Naive B cell (primary cell): ENCODE results near the gene JPH4. TPM values are rescaled to one million over a fixed set of nuclear protein-coding genes. Genes with fewer than 3 reads are reported as not detected.

ENCODE experiments used
- ATAC-seq, 2 donors: fragments of 150-1000 bp; cut with Tn5 transposase; 2 replicates each; pipeline ENCODE4 v1.10.0; 2021; ENCODE audit warnings: low read depth in 2 of 2, mild to moderate bottlenecking in 2 of 2, moderate library complexity in 2 of 2
- DNase-seq: peaks from one replicate; pipeline ENCODE4 v3.0.0; 2022
- H3K27ac Mint-ChIP-seq, 6 donors: one replicate each; pipeline ENCODE4 v1.8.0; 2020 to 2022; ENCODE audit warnings: mild to moderate bottlenecking in 6 of 6, mixed read lengths in 6 of 6, moderate library complexity in 5 of 6, inconsistent platforms in 2 of 6
- H3K27me3 Mint-ChIP-seq, 3 donors: one replicate each; pipeline ENCODE4 v1.8.0; 2021 to 2022; ENCODE audit warnings: mixed read lengths in 3 of 3, mild to moderate bottlenecking in 1 of 3
- H3K36me3 Mint-ChIP-seq, 2 donors: one replicate each; pipeline ENCODE4 v1.8.0; 2020 to 2022; ENCODE audit warnings: mixed read lengths in 2 of 2, inconsistent platforms in 1 of 2, mild to moderate bottlenecking in 1 of 2
- H3K4me1 Mint-ChIP-seq, 3 donors: one replicate each; pipeline ENCODE4 v1.8.0; 2020 to 2022; ENCODE audit warnings: mixed read lengths in 3 of 3, inconsistent platforms in 1 of 3, mild to moderate bottlenecking in 1 of 3, moderate library complexity in 1 of 3
- H3K4me3 Mint-ChIP-seq, 8 donors: one replicate each; pipeline ENCODE4 v1.8.0; 2020 to 2022; ENCODE audit warnings: mild to moderate bottlenecking in 8 of 8, mixed read lengths in 8 of 8, moderate library complexity in 8 of 8, inconsistent platforms in 2 of 8
- H3K9me3 Mint-ChIP-seq, 7 donors: one replicate each; pipeline ENCODE4 v1.8.0; 2020 to 2022; ENCODE audit warnings: mixed read lengths in 7 of 7, mild to moderate bottlenecking in 5 of 7, inconsistent platforms in 2 of 7, moderate library complexity in 1 of 7
- polyA plus RNA-seq, 6 donors: library from polyadenylated mRNA; unstranded; fragments of 300-500 nt; fragmentation: Illumina TruSeq; gene quantifications; one replicate each; pipeline ENCODE4 v1.2.3, GENCODE V29; 2021; ENCODE audit warnings: low read depth in 6 of 6

The JPH4 gene
- polyA plus RNA-seq, 6 donors from 2014 or later = 0.09 to 1.3 (median 0.17) TPM; not detected in 3

GRCh38 chr14:23569443-23570151 lies 9.0 kb downstream of the JPH4 start:
- Mint-ChIP-seq H3K27ac (peak overlapping the region in 1 of 6 donors; percentile 79), H3K4me3 (peak overlapping the region in 3 of 8 donors; percentile 31 to 100 (median 100))
- no peak for DNase-seq

GRCh38 chr14:23568600-23569331 lies 9.8 kb downstream of the JPH4 start:
- ATAC-seq = no peak
- DNase-seq = no peak
- peak overlapping the region; percentile 56 to 100 (median 99) for H3K4me3 Mint-ChIP-seq
- H3K36me3 Mint-ChIP-seq = peaks cover 0 to 22% of the 10 kb centered on the region in 2 donors
- peaks cover 24 to 26% (median 26%) of the 10 kb centered on the region in 3 donors for H3K27me3 Mint-ChIP-seq
- H3K4me1 Mint-ChIP-seq = peaks cover 39 to 50% (median 41%) of the 10 kb centered on the region in 3 donors
- peak overlapping the region in 4 of 6 donors; percentile 62 to 90 (median 84) for H3K27ac Mint-ChIP-seq
- H3K9me3 Mint-ChIP-seq = no peaks in the 10 kb centered on the region

More at GRCh38 chr14:23569443-23570151, 9.0 kb downstream of the JPH4 start:
- Mint-ChIP-seq H3K36me3 (peaks cover 0 to 14% of the 10 kb centered on the region in 2 donors), H3K9me3 (no peaks in the 10 kb centered on the region), H3K27me3 (peaks cover 27 to 34% (median 33%) of the 10 kb centered on the region in 3 donors), H3K4me1 (peaks cover 33 to 46% (median 33%) of the 10 kb centered on the region in 3 donors)
- ATAC-seq = no peak

- peaks cover 42 to 50% (median 46%) of the 10 kb centered on the region in 3 donors for H3K4me1 Mint-ChIP-seq
- H3K27me3 Mint-ChIP-seq = peaks cover 19 to 20% (median 19%) of the 10 kb centered on the region in 3 donors
- H3K9me3 Mint-ChIP-seq = no peaks in the 10 kb centered on the region
- ATAC-seq (no peak), DNase-seq (no peak)
- peak overlapping the region; percentile 90 to 99 (median 98) for H3K27ac Mint-ChIP-seq
- H3K4me3 Mint-ChIP-seq = peak overlapping the region; percentile 94 to 100 (median 100)
- H3K36me3 Mint-ChIP-seq = peaks cover under 1 to 24% of the 10 kb centered on the region in 2 donors
These were observed 10.5 kb downstream of the JPH4 start for GRCh38 chr14:23568021-23568599.

GRCh38 chr14:23567186-23568020 lies 11.2 kb downstream of the JPH4 start, which contains the start of gene AP1G2:
TSS of gene AP1G2 (minus strand) at chr14:23567791. CDS start at chr14:23567314, 477 bp downstream.
- DNase-seq = peak; percentile 83
- no peaks in the 10 kb centered on the region for H3K9me3 Mint-ChIP-seq
- H3K27me3 Mint-ChIP-seq = peaks cover 11 to 13% (median 12%) of the 10 kb centered on the region in 3 donors
- peak; percentile 91 to 94 for ATAC-seq
- peak within 1 kb of the TSS; percentile 90 to 99 (median 98) for H3K27ac Mint-ChIP-seq
- peaks cover 5 to 24% of the 10 kb centered on the region in 2 donors for H3K36me3 Mint-ChIP-seq
- H3K4me1 Mint-ChIP-seq = peaks cover 46 to 54% (median 51%) of the 10 kb centered on the region in 3 donors
- H3K4me3 Mint-ChIP-seq = peak within 1 kb of the TSS; percentile 94 to 100 (median 100)

- no peak for ATAC-seq
- peaks cover 41 to 52% (median 52%) of the 10 kb centered on the region in 3 donors for H3K4me1 Mint-ChIP-seq
- H3K27me3 Mint-ChIP-seq = peaks cover 5 to 6% (median 6%) of the 10 kb centered on the region in 3 donors
- peak overlapping the region; percentile 94 to 100 (median 100) for H3K4me3 Mint-ChIP-seq
- H3K27ac Mint-ChIP-seq = peak overlapping the region; percentile 58 to 98 (median 90)
- peaks cover 5 to 19% of the 10 kb centered on the region in 2 donors for H3K36me3 Mint-ChIP-seq
- DNase-seq = no peak
- no peaks in the 10 kb centered on the region for H3K9me3 Mint-ChIP-seq
These were observed 11.8 kb downstream of the JPH4 start for GRCh38 chr14:23566778-23567185.

GRCh38 chr14:23566112-23566777 lies 12.3 kb downstream of the JPH4 start:
- Mint-ChIP-seq H3K4me3 (peak overlapping the region; percentile 94 to 100 (median 100)), H3K27me3 (peaks cover under 1 to 4% (median 1%) of the 10 kb centered on the region in 3 donors), H3K27ac (peak overlapping the region in 5 of 6 donors; percentile 33 to 97 (median 89)), H3K36me3 (peaks cover 5 to 21% of the 10 kb centered on the region in 2 donors), H3K9me3 (no peaks in the 10 kb centered on the region), H3K4me1 (peaks cover 45 to 57% (median 56%) of the 10 kb centered on the region in 3 donors)
- no peak for DNase-seq
- ATAC-seq = no peak

GRCh38 chr14:23565626-23566025 lies 13.0 kb downstream of the JPH4 start:
- Mint-ChIP-seq H3K27ac (peak overlapping the region in 2 of 6 donors; percentile 33 to 61), H3K4me3 (peak overlapping the region in 7 of 8 donors; percentile 4 to 100 (median 40)), H3K36me3 (peaks cover 5 to 22% of the 10 kb centered on the region in 2 donors), H3K27me3 (peaks cover 0 to 4% (median 0%) of the 10 kb centered on the region in 3 donors), H3K4me1 (peaks cover 49 to 62% (median 58%) of the 10 kb centered on the region in 3 donors), H3K9me3 (no peaks in the 10 kb centered on the region)
- DNase-seq (no peak), ATAC-seq (no peak)

- peak overlapping the region in 2 of 6 donors; percentile 56 to 63 for H3K27ac Mint-ChIP-seq
- ATAC-seq = no peak
- peaks cover 53 to 68% (median 62%) of the 10 kb centered on the region in 3 donors for H3K4me1 Mint-ChIP-seq
- no peaks in the 10 kb centered on the region for H3K9me3 Mint-ChIP-seq
- peaks cover 10 to 29% of the 10 kb centered on the region in 2 donors for H3K36me3 Mint-ChIP-seq
- DNase-seq = no peak
- peaks cover 0 to 4% (median 0%) of the 10 kb centered on the region in 3 donors for H3K27me3 Mint-ChIP-seq
- peak overlapping the region in 6 of 8 donors; percentile 18 to 100 (median 60) for H3K4me3 Mint-ChIP-seq
These were observed 13.7 kb downstream of the JPH4 start for GRCh38 chr14:23564876-23565275.

GRCh38 chr14:23564181-23564812 lies 14.3 kb downstream of the JPH4 start:
- DNase-seq (no peak), ATAC-seq (no peak)
- Mint-ChIP-seq H3K36me3 (peaks cover 10 to 29% of the 10 kb centered on the region in 2 donors), H3K27me3 (peaks cover 0 to 2% (median 0%) of the 10 kb centered on the region in 3 donors), H3K4me3 (peak overlapping the region in 4 of 8 donors; percentile 7 to 100 (median 64)), H3K4me1 (peaks cover 57 to 72% (median 61%) of the 10 kb centered on the region in 3 donors), H3K27ac (peak overlapping the region in 2 of 6 donors; percentile 91 to 94), H3K9me3 (no peaks in the 10 kb centered on the region)

- peak overlapping the region in 1 of 6 donors; percentile 94 for H3K27ac Mint-ChIP-seq
- peaks cover 58 to 71% (median 59%) of the 10 kb centered on the region in 3 donors for H3K4me1 Mint-ChIP-seq
- DNase-seq = no peak
- no peak for ATAC-seq
- H3K36me3 Mint-ChIP-seq = peaks cover 10 to 29% of the 10 kb centered on the region in 2 donors
- no peaks in the 10 kb centered on the region for H3K9me3 Mint-ChIP-seq
- peak overlapping the region in 2 of 8 donors; percentile 44 to 64 for H3K4me3 Mint-ChIP-seq
- H3K27me3 Mint-ChIP-seq = no peaks in the 10 kb centered on the region
These were observed 15.0 kb downstream of the JPH4 start for GRCh38 chr14:23563473-23564180.
